ENCODE measurements around the gene KDM5C.
"Not testable (repeated sequence)": the region's sequence is repeated elsewhere in the genome, so short reads cannot be mapped to it uniquely, and the experiment has no call there.

KDM5C gene

GRCh38 chrX:53166103-53166502 is 58.9 kb downstream of the KDM5C start:
- DNase-seq (ENCODE audit: low spot score) (no peak), ATAC-seq (ENCODE audit: low read depth) (no peak)
- TF ChIP-seq CTCF (IDR thresholded peaks at IDR 0.05; ENCODE audit: poor library complexity, severe bottlenecking), result no peak
- H3K27me3 ChIP-seq (ENCODE audit: insufficient read depth, poor library complexity, severe bottlenecking), result no peaks in the 10 kb centered on the region
- no peak overlapping the region for H3K4me3 ChIP-seq (ENCODE audit: severe bottlenecking)
- no peaks in the 10 kb centered on the region for H3K9me3 ChIP-seq (ENCODE audit: severe bottlenecking)
- H3K27ac ChIP-seq (ENCODE audit: poor library complexity, severe bottlenecking), result no peak overlapping the region
- no peaks in the 10 kb centered on the region for H3K36me3 ChIP-seq (ENCODE audit: low read depth)
- H3K4me1 ChIP-seq (ENCODE audit: insufficient read depth, poor library complexity, severe bottlenecking), result no peaks in the 10 kb centered on the region

GRCh38 chrX:53164566-53164965 is 60.4 kb downstream of the KDM5C start:
- H3K36me3 ChIP-seq (ENCODE audit: low read depth); ATAC-seq (ENCODE audit: low read depth); DNase-seq (ENCODE audit: low spot score); H3K27me3 ChIP-seq (ENCODE audit: insufficient read depth, poor library complexity, severe bottlenecking); H3K4me1 ChIP-seq (ENCODE audit: insufficient read depth, poor library complexity, severe bottlenecking); H3K27ac ChIP-seq (ENCODE audit: poor library complexity, severe bottlenecking); H3K9me3 ChIP-seq (ENCODE audit: severe bottlenecking); H3K4me3 ChIP-seq (ENCODE audit: severe bottlenecking): not testable (repeated sequence)

GRCh38 chrX:53163436-53163835 is 61.6 kb downstream of the KDM5C start:
- no peaks in the 10 kb centered on the region for H3K27me3 ChIP-seq (ENCODE audit: insufficient read depth, poor library complexity, severe bottlenecking)
- H3K9me3 ChIP-seq (ENCODE audit: severe bottlenecking), result no peaks in the 10 kb centered on the region
- no peak for ATAC-seq (ENCODE audit: low read depth)
- no peaks in the 10 kb centered on the region for H3K36me3 ChIP-seq (ENCODE audit: low read depth)
- DNase-seq (ENCODE audit: low spot score), result no peak
- no peak overlapping the region for H3K27ac ChIP-seq (ENCODE audit: poor library complexity, severe bottlenecking)
- TF ChIP-seq CTCF (IDR thresholded peaks at IDR 0.05; ENCODE audit: poor library complexity, severe bottlenecking), result no peak
- H3K4me3 ChIP-seq (ENCODE audit: severe bottlenecking), result no peak overlapping the region
- H3K4me1 ChIP-seq (ENCODE audit: insufficient read depth, poor library complexity, severe bottlenecking), result no peaks in the 10 kb centered on the region

- ATAC-seq (ENCODE audit: low read depth) (no peak), DNase-seq (ENCODE audit: low spot score) (no peak)
- Histone ChIP-seq H3K4me3 (ENCODE audit: severe bottlenecking) (no peak overlapping the region), H3K4me1 (ENCODE audit: insufficient read depth, poor library complexity, severe bottlenecking) (no peaks in the 10 kb centered on the region), H3K36me3 (ENCODE audit: low read depth) (no peaks in the 10 kb centered on the region), H3K9me3 (ENCODE audit: severe bottlenecking) (no peaks in the 10 kb centered on the region), H3K27ac (ENCODE audit: poor library complexity, severe bottlenecking) (no peak overlapping the region), H3K27me3 (ENCODE audit: insufficient read depth, poor library complexity, severe bottlenecking) (no peaks in the 10 kb centered on the region)
- TF ChIP-seq CTCF (IDR thresholded peaks at IDR 0.05; ENCODE audit: poor library complexity, severe bottlenecking), result no peak
Measured at GRCh38 chrX:53160297-53160983, 64.6 kb downstream of the KDM5C start.

- ATAC-seq (ENCODE audit: low read depth) (no peak), DNase-seq (ENCODE audit: low spot score) (no peak)
- no peak overlapping the region for H3K27ac ChIP-seq (ENCODE audit: poor library complexity, severe bottlenecking)
- H3K36me3 ChIP-seq (ENCODE audit: low read depth), result no peaks in the 10 kb centered on the region
- TF ChIP-seq CTCF (IDR thresholded peaks at IDR 0.05; ENCODE audit: poor library complexity, severe bottlenecking), result no peak
- H3K27me3 ChIP-seq (ENCODE audit: insufficient read depth, poor library complexity, severe bottlenecking), result no peaks in the 10 kb centered on the region
- no peak overlapping the region for H3K4me3 ChIP-seq (ENCODE audit: severe bottlenecking)
- no peaks in the 10 kb centered on the region for H3K4me1 ChIP-seq (ENCODE audit: insufficient read depth, poor library complexity, severe bottlenecking)
- no peaks in the 10 kb centered on the region for H3K9me3 ChIP-seq (ENCODE audit: severe bottlenecking)
Measured at GRCh38 chrX:53159184-53159583, 65.8 kb downstream of the KDM5C start.
